Smooth muscle cell of the brain vasculature (primary cell): ENCODE data around the gene PRTFDC1.
"Not testable (repeated sequence)": the region's sequence is repeated elsewhere in the genome, so short reads cannot be mapped to it uniquely, and the experiment has no call there.

Experiments
- DNase-seq: peaks from one replicate; pipeline ENCODE4 v3.0.0-alpha.2; 2012; ENCODE audit warnings: low read depth, low spot score

Gene PRTFDC1, protein sequence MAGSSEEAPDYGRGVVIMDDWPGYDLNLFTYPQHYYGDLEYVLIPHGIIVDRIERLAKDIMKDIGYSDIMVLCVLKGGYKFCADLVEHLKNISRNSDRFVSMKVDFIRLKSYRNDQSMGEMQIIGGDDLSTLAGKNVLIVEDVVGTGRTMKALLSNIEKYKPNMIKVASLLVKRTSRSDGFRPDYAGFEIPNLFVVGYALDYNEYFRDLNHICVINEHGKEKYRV

DNA sequence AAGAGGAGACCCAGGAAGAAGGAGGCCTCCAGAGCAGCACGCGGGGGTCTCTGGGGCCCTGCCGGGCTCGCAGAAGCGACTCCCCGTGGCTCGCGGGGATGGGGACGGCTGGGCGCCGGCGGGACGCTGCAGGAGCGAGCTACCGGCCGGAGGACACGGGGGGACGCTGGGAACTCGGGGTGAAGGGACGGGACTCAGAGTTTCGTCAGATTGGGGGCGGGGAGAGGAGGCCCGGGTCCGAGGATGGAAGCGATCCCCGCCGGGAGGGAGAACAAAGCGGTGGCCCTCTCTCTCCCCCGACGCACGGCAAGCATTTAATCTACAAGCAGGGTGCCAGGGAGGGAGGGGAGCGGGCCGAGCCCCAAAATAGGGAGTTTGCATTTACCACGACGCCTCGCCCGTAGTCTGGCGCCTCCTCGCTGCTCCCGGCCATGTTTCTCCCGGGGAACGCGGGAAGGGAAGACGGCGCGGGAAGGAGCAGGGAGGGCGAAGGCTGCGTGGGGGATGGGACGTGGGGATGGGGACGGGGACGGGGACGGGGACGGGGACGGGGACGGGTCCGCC, at the start of gene PRTFDC1:
PRTFDC1 (minus strand) TSS at position 464 of the 564 bp plus-strand sequence; CDS start at position 433, 31 bp downstream.
- no peak for DNase-seq

DNA sequence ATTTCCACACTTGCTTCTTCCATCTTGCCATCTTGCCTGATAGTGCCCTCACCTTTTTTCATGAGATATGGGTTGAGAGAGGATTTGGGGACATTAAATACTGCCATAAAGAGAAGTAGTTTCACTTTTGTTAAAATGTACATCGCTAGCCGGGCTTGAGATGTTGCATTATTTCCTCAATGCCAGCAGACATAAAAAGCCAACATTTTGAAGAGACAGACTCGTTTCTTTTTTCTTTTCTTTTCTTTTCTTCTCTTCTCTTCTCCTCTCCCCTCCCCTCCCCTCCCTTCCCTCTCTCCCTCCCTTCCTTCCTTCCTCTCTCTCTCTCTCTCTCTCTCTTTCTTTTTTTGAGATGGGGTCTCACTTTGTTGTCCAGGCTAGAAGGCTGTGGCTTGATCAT, 45.6 kb upstream of the PRTFDC1 start:
- no peak for DNase-seq

DNA sequence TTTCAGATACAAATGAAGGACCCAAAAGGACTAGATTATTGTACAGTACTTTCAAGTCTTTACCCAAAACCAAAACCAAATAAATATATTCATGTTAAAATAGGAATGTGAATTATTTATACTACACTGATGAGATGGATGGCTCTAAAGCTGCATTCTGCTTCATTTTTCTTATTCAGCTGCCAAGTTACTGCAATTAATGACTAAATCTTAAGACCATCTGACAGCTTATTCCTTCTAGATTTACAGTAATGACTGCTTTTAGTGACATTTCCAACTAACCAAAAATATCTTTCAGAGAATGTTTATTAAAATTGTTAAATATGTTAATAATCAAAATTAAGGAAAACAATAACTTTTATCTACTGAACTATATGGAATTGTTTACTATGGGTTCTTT, 42.7 kb upstream of the PRTFDC1 start:
- no peak for DNase-seq

DNA sequence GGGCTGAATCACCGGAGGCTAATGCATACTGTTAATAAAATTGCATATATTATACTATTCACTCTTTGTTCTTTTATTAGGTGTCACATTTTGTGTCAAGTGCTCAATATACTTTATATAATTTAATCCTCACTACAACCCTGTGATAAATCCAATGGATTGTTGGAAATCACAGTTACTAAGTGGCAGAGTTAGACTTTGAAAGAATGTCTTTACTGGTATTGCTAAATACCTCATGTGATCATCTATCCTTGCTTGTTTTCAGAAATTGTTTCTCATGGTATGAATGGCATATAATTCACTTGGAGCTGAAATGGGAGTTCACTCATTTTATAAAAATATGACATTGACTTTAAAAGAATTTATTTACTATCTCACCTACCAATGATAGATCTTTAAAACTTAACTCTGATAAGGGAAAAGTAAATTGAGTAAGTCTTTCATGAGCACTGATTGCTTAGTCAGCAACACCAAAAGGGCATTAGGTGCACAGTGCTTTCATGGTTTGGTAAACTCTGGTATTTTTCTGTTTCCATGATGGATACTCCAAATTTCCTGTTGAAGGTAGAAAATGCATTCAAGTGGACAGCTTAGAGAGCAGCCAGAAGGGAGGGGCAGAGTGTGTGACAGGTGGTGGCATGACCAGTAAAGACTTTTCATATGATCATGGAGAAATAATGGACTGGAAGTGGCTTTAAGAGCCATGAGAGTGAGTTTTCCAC, 41.0 kb upstream of the PRTFDC1 start:
- no peak for DNase-seq

DNA sequence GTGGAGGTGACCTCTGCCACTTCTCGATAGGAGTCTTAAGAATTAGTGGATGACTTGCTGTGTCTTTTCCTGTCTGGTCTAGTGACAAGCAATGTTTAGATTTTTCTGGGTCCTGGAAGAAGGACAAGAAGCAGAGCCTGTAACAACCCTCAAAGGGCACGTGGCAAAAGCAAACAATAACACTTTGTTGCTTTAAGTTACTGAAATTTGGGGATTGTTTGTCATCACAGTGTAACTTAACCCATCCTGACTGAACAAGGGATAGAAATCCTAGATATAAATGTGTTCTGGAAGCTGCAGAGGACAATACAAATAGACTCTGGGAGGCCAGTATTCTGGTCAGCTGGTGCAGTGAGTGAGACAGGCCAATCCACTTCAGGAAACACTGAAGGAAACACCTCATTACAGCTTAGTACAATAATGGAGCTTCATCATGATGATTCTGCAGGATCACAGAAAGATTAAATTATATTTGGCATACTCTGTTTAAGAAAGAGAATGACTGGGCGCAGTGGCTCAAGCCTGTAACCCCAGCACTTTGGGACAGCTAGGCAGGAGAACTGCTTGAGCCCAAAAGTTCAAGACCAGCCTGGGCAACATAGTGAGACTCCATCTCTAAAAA, 40.2 kb upstream of the PRTFDC1 start:
- DNase-seq = no peak

DNA sequence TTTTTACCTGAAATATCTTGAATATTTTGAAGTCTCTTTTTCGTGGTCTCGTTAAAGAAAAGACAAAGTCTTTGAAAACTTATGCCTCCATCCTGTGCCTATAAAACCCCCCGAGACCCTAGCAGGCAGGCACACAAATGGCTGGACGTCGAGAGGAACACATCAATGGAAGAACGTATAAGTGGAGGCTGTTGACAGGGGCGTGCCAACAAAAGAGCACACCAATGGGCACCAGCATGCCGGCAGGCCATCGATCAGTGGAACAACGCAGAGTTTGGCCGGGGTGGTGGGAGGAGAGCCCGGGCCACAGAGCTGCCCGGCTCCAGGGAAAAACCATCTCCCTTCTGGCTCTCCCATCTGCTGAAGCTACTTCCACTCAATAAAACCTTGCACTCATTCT, 38.9 kb upstream of the PRTFDC1 start:
- no peak for DNase-seq

DNA sequence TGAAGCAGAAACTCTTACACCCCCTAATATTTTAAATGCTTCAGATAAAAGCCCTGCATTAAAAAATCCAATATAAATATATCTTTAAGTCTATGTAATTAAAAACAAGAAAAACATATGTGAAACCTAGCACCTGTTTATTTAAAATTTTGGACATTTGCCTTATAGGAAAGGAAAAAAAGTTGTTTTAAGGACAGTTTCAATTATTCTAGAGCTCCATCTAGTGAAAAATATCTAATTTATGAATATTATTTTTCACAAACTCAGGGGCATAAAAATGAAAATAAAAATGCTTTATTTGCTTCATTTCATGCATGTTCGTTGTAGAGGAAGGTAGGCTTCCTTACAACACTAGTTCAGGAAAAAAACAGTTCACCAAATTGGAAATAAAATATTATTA, 37.5 kb upstream of the PRTFDC1 start:
- DNase-seq = no peak

DNA sequence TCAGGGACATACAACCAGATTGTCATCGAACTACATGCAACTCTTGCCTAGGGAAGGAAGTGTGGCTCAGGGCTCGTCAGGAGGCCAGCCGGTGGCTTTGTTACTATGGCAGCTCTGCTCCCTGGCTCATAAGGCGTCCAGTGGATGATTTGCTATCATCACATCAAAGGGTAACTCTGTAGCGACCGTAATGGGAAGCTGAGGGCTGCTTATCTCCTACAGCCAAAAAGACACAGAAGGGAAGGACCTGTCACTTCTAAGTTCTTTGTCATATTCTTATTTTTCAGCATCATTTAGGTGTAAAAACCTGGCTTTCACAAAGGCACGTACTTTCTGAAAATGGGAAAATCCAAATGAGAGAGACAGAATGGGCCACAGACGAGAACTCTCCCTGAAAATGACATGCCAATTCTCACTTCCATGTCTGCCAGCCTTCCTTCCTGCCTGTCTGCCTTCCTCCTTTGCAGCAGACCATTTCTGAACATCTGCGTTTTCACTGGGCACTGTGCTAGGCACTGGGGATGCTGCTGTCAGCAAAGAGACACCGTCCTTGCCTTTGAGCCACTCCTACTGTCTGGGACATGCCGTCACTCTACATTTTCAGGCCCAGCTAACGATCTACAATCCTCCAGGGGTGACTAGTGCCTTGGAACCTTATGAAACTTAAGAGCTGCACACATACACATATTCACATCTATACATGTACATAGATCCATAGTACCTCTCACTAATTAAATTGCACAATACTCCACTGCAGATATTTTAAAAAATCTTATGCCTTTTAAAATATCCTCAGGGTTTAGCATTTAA, 36.6 kb upstream of the PRTFDC1 start:
- DNase-seq = no peak

DNA sequence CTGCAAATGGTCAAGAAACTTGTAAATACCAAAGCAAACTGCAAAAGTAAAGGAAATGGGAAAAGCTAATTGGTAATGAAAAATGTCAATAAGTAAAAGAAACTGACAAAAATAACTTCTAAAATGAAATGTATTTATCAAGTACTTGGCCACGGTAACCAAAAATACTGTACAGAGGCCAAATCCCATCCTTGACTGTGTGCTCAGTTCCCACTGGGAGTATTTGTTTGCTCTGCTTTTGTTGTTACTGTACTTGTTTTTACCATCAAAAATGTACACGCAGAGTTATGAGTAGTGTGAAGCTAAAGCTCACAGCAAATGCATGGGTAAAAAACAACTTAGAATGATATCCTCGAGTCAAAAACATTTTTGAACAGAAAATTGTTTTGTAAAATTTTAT, 32.5 kb upstream of the PRTFDC1 start:
- DNase-seq = no peak

DNA sequence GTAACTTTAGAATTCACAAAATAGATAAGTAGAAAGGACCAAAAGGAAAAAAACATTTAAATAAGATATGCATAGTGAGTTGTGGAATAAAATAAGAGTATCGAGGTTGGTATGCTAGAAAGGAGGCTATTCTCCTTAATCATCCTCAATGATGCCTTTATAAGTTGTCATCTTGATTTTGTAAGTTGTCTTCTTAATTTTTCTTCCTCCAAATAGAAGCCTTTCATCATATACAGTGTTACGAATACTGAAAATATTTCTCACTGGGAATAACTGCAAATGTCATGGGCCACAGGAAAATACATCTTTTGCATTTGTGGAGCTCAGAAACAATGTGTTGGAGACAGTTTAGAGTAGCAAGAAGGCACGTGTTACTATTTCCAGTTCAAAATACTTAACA, 31.5 kb upstream of the PRTFDC1 start:
- no peak for DNase-seq

DNA sequence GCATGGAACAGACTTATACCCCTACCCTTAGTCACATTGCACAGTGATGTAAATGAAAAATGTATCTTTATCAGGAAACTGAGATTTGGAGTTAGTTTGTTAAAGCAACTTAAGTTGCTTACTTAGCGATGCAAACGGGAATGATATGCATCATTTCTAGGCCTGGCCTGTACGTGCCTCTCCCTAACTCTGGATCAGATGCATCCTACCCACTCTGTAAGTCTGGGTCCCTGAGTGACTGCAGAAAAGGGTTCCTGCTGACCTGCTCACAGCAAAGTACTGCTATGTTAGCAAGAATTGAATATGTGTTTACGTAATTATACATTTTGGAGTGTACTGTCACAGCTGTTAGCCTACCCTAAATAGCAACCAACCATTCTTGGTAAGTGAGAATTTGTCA, 30.7 kb upstream of the PRTFDC1 start:
- no peak for DNase-seq

DNA sequence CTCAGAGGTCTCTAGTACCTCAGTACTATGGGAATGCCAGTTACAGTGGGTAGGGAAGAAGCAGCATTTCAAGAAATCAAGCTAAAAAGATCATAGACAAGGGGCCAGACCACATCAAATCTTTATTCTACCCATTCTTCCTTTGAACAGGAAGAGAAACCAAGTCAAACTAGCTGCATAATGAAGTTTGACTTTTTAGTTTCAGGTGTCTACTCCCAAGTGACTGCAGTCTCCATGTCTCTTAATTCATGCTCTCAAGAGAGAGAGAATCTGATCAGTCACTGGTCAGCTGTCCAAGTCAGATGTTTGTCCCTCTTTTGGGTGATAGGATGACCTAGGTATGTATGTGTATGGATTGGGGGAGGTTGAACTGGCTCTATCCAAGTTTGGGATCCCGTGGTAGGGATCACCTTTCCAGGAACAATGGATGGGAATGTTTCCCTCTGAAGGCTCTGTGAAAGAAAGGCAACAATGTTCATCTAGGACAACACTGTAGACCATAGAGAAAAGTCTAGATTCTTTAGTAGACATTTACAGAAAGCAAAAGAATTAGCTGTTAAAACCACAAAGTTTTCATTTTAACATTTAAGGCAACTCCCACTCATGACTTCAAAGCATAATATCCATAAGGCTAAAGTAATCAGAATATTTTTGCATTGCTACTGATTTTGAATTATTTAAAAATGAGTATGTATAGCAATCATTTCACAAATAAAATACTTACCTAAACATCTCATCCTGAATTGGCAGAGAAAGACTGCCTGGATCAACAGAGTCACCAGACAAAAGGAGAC, 30.1 kb upstream of the PRTFDC1 start:
- DNase-seq = no peak

DNA sequence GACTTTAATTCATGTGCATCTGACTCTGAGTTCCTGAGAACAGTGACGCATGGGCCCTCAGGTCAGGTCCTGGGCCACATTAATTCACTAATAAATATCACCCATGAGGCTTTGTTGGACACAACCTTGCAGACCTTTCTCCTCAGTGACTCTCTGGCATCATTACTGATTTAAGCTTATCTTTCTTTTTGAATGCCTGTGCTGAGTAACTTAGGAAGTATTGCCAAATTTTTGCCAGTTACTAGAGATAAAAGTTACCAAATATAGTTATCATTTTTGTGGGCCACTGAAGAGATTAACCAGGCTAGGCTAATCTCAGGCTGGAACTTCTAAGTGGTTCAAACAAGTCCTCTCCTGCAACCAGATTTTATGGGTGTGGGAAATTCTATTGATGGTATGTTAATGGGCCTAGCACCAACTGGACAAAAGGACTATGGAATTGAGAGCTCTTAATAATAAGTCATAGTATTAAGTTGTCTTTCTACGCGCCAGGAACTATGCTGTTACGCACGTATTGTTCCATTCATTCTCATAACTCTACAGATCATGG, 28.8 kb upstream of the PRTFDC1 start:
- DNase-seq = no peak

DNA sequence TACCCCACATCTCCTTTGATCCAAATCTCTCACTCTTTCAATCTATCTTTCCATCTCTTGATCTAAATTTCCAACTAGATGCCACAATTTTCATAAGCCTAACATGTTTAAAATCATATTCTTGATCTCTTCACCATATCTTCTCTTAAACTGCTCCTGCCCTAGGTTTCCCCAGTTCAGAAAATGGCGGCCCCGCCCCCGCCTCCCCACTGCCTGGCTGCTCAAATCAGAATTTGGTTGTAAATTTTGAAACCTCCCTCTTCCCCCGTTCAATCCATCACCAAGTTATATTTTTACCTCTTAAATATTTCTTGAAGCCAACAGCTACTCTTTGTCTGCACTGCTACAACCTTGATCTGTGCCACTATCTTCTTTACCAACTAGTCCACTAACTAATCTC, 27.3 kb upstream of the PRTFDC1 start:
- no peak for DNase-seq

DNA sequence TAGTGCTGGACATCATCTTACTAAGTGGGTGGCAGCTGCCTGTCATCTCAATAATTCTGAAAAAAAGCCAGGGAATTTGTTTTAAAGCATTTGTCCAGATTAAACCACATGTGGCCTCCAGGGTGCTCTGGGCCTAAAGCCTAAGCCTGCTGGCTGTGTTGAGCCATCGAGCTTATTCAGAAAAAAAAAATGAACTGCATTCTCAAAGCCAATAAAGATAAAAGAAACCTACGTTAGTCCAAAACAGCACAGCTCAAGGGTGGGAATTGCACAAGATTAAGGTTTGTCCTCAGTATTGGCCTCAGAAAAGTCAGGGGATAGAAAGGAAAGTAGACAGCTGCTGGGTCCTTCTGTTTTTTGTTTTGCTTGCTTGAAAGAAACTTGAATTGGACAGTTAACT, 22.6 kb upstream of the PRTFDC1 start:
- DNase-seq = no peak

DNA sequence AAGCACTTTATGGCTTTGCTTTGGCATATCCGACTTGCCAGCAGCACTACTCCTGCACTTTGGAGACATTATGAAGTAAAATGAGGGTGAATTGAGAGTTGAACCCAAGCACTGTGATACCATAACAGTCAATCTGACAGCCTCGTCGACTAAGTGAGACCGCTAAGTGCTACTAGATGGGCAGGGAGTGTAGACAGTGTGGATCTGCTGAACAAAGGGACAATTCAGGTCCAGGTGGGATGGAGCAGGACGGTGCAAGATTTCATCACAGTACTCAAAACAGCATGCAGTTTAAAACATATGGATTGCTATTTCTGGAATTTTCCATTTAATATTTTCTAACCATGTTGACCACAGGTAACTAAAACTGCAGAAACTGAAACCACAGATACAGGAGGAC, 20.8 kb upstream of the PRTFDC1 start:
- DNase-seq = no peak

DNA sequence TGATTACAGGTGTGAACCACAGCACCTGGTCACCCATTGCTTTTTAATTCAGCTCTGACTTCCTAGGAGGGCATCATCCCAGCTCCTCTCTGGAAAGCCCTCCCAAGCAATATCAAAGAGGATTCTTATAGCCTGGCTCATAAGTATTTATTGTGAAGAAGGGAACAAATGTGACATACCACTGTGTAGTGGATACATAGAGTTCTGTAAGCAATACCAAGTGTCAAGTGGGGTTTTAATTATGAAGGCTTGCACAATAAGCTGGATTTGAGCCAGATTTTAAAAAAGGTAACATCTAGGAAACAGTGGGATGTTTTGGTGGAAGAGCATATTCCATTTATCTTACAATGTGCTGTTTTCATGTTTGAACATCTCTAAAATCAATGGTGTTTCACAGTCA, 19.0 kb upstream of the PRTFDC1 start:
- no peak for DNase-seq

DNA sequence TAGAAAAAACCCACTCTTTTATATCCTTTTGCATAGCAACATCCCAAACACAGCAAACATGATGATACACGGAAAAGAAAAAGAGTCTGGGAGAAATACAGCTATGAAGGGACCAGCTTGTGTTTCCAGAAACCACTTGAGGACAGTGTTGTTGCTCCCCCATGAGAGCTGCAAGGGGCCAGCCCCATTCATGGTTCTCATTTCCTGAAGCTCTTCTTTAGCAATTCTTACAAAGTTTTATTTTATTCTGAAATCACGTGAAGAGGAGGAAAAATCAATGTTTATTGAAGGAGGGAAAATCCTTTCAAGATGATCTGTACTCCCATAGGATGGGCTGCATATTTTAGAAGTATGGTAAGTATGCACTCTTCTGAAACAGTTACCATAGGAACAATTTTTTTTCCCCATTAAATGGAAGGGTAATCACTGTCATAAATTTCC, 17.5 kb upstream of the PRTFDC1 start:
- DNase-seq = no peak

DNA sequence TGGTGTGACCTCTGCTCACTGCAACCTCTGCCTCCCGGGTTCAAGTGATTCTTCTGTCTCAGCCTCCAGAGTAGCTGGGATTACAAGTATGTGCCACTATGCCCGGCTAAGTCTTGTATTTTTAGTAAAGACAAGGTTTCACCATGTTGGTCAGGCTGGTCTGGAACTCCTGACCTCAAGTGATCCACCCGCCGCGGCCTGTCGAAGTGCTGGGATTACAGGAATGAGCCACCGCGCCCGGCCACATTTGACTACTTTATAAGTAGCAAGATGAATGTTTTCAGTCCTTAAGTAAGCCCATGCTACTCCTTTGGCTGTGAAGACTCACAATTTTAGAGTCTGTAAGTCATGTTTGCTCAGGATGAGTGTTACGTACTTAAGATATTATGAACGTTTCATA, 16.5 kb upstream of the PRTFDC1 start:
- not testable (repeated sequence) for DNase-seq

DNA sequence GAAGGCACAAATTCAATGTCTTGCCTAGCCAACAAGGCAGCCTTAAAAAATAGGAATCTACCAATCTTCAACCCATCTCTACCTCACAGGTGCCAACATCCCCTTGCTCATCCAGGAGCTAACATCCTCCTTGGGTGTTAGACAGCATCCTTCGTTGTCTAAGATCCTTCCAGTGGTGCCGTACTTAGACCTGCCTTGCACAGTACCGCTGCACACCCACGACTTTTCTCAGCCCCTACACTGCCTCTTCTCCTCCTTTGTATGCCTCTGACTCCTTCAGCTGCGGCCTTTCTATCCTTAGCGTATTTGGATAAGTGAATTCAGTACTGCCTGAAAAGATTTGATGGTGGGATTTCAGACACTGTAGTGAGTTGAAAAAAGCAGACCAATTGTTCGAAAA, 15.9 kb upstream of the PRTFDC1 start:
- DNase-seq = no peak

DNA sequence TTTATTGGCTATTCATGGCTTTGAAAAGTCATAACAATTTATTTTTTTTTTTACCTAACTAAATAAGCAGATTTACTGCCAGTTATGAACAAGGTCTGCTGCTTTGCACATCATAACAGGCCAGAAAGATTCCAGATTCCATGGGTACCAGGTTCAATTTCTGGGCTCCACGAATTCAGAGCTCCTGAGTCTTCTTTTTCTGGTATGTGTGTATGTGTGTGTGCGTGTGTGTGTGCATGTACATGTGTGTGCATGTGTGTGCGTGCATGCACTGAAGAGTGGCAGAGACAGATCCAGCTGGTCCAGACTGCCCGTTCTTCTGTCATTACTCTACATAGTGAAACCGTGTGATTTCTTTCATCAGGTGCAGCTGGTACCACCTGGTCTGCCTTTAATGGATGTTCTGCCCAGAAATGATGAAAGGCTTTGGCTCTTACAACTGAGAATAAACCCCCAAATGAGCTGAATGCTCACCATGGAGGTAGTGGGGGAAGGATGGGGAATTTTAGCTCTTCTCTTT, 14.6 kb upstream of the PRTFDC1 start:
- no peak for DNase-seq
